Measurements from ENCODE around the gene AOPEP.

AOPEP gene

DNA sequence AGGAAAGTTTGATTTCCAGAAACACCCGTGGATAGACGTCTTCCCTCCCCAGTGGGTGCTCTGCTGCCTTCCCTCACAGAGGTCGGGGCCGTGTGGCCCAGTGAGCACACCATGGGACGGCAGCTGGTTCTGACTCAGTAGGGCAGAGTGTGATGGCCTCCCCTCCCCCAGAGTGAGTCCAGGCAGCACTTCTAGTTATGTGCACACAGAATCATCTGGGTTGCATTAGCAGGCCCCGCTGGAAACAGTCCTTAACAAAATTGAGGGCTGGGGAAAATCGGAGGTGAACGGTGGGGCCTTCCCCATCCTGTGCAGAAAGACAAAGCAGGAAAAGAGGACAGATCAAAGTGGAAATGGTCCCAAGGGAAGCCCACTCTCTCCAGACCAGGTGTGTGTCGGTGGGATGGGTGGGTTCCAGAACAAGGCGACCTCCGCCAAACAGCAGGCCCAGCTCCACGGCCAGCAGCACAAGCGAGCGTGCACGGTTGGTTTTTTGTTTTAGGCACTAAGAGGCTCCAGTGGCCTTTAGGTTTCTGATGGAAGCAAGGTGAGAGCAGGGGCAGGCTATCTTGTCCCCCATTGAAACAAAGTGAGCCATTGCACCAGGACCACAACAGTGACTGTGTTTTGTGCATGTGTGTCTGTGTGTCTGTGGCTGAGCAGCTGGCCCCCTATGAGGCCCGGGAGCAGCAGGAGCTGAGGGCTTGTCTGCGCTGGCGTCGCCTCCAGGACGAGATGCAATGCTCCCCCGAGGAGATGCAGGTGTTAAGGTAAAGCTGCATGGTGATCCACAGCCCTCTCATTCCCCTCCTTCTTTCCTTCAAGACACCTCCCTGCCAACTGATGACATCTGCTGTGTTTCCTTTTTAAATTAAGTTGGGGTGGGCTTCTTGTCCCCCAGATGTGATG, 201.5 kb downstream of the AOPEP start:
- Histone ChIP-seq H3K9me3 (ENCODE audit: control insufficient read depth, insufficient read depth, low read length) (no peaks in the 10 kb centered on the region), H3K4me2 (ENCODE audit: low read length) (no peak overlapping the region), H3K36me3 (ENCODE audit: control insufficient read depth, low read length) (no peaks in the 10 kb centered on the region), H3K4me3 (ENCODE audit: low read length) (no peak overlapping the region), H3K27me3 (ENCODE audit: control insufficient read depth, low read length) (no peaks in the 10 kb centered on the region), H3K4me1 (ENCODE audit: control insufficient read depth, low read length) (no peaks in the 10 kb centered on the region), H3K9me2 (replicated peaks; ENCODE audit: control insufficient read depth, low read length) (no peaks in the 10 kb centered on the region), H3K79me2 (ENCODE audit: control insufficient read depth, low read length) (no peaks in the 10 kb centered on the region), H3F3A (ENCODE audit: control insufficient read depth, insufficient read depth) (no peaks in the 10 kb centered on the region), H3K27ac (ENCODE audit: low read depth, low read length) (no peak overlapping the region), H4K20me1 (ENCODE audit: control insufficient read depth, insufficient read depth, low read depth, low read length) (no peaks in the 10 kb centered on the region; the same call in 1 of the 2 replicates)
- TF ChIP-seq, protein P1, sequence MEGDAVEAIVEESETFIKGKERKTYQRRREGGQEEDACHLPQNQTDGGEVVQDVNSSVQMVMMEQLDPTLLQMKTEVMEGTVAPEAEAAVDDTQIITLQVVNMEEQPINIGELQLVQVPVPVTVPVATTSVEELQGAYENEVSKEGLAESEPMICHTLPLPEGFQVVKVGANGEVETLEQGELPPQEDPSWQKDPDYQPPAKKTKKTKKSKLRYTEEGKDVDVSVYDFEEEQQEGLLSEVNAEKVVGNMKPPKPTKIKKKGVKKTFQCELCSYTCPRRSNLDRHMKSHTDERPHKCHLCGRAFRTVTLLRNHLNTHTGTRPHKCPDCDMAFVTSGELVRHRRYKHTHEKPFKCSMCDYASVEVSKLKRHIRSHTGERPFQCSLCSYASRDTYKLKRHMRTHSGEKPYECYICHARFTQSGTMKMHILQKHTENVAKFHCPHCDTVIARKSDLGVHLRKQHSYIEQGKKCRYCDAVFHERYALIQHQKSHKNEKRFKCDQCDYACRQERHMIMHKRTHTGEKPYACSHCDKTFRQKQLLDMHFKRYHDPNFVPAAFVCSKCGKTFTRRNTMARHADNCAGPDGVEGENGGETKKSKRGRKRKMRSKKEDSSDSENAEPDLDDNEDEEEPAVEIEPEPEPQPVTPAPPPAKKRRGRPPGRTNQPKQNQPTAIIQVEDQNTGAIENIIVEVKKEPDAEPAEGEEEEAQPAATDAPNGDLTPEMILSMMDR (IDR thresholded peaks at IDR 0.05; ENCODE audit: low read depth, low read length, poor library complexity, severe bottlenecking), result no peak
- TF ChIP-seq EZH2phosphoT487 (IDR thresholded peaks at IDR 0.05; ENCODE audit: borderline replicate concordance, low read length), result no peak

DNA sequence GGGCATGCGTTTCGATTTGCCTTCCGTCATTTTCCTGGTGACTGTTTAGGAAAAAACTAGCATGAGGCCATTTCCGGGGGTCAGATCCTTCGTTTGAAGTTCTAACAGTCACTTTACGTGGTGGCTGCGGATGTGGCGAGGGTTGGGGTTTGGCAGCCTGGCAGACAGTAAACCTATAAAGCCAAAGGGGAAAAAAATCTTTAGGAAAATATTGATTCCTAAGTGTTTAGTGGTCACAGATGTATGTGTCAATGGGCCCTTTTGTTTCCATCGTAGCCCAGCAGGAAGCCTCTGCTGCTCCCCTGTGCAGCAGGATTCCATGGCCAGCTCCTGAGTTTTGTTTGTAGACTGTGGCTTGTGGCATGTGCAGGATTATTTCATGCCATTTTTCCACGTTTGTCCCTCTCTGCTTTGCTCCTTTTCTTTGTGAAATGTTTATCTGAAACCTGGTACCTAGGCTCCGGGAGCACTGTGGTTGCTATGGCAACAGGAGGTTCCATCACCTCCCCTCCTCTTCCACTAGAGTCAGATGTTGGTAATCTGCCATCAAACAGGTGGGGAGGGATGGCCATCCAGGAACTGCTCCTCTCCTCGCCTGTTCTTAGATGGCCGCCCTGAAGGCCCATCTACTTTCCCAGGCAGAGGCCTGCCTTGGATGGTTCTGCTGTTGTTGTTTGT, 202.3 kb downstream of the AOPEP start:
- no peak overlapping the region for H3K4me3 ChIP-seq (ENCODE audit: low read length)
- H3F3A ChIP-seq (ENCODE audit: control insufficient read depth, insufficient read depth), result no peaks in the 10 kb centered on the region
- H3K36me3 ChIP-seq (ENCODE audit: control insufficient read depth, low read length), result no peaks in the 10 kb centered on the region
- no peaks in the 10 kb centered on the region for H3K27me3 ChIP-seq (ENCODE audit: control insufficient read depth, low read length)
- no peak for TF ChIP-seq EZH2phosphoT487 (IDR thresholded peaks at IDR 0.05; ENCODE audit: borderline replicate concordance, low read length)
- TF ChIP-seq, protein P1 (IDR thresholded peaks at IDR 0.05; ENCODE audit: low read depth, low read length, poor library complexity, severe bottlenecking), result no peak
- no peaks in the 10 kb centered on the region for H3K9me3 ChIP-seq (ENCODE audit: control insufficient read depth, insufficient read depth, low read length)
- H4K20me1 ChIP-seq (ENCODE audit: control insufficient read depth, insufficient read depth, low read depth, low read length), result no peaks in the 10 kb centered on the region; the same call in 1 of the 2 replicates
- no peaks in the 10 kb centered on the region for H3K4me1 ChIP-seq (ENCODE audit: control insufficient read depth, low read length)
- H3K79me2 ChIP-seq (ENCODE audit: control insufficient read depth, low read length), result no peaks in the 10 kb centered on the region
- H3K9me2 ChIP-seq (replicated peaks; ENCODE audit: control insufficient read depth, low read length), result no peaks in the 10 kb centered on the region
- no peak overlapping the region for H3K27ac ChIP-seq (ENCODE audit: low read depth, low read length)
- H3K4me2 ChIP-seq (ENCODE audit: low read length), result no peak overlapping the region

DNA sequence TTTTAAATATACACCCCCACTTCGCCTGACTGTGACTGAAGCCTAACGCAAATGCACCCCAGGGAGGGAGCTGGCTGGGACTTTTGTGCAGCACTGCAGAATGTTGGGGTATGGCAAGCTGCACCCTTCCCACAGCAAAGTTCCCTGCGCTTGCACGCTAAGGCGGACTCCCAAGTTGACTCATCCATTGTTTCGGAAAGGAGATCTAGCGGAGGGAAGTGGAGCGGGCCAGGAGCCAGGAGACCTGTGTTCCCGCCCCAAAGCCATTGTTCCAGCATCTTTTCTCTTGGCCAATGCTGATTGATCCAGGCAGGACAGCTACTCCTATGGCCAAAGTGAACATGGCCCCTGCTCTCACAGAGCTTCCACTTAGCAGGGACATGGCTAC, 202.9 kb downstream of the AOPEP start:
- no peak for TF ChIP-seq EZH2phosphoT487 (IDR thresholded peaks at IDR 0.05; ENCODE audit: borderline replicate concordance, low read length)
- TF ChIP-seq, protein P1 (IDR thresholded peaks at IDR 0.05; ENCODE audit: low read depth, low read length, poor library complexity, severe bottlenecking), result no peak
- no peak overlapping the region for H3K4me3 ChIP-seq (ENCODE audit: low read length)
- H3K4me2 ChIP-seq (ENCODE audit: low read length), result no peak overlapping the region
- no peaks in the 10 kb centered on the region for H3F3A ChIP-seq (ENCODE audit: control insufficient read depth, insufficient read depth)
- H3K79me2 ChIP-seq (ENCODE audit: control insufficient read depth, low read length), result no peaks in the 10 kb centered on the region
- H3K9me3 ChIP-seq (ENCODE audit: control insufficient read depth, insufficient read depth, low read length), result no peaks in the 10 kb centered on the region
- H3K27me3 ChIP-seq (ENCODE audit: control insufficient read depth, low read length), result no peaks in the 10 kb centered on the region
- H4K20me1 ChIP-seq (ENCODE audit: control insufficient read depth, insufficient read depth, low read depth, low read length), result no peaks in the 10 kb centered on the region; the same call in 1 of the 2 replicates
- no peaks in the 10 kb centered on the region for H3K36me3 ChIP-seq (ENCODE audit: control insufficient read depth, low read length)
- no peaks in the 10 kb centered on the region for H3K9me2 ChIP-seq (replicated peaks; ENCODE audit: control insufficient read depth, low read length)
- H3K4me1 ChIP-seq (ENCODE audit: control insufficient read depth, low read length), result no peaks in the 10 kb centered on the region
- no peak overlapping the region for H3K27ac ChIP-seq (ENCODE audit: low read depth, low read length)

Data from DOHH2 (cell line).